Vein endothelial cell (primary cell): ENCODE results near the gene PRAMEF10. TPM values are rescaled to one million over a fixed set of nuclear protein-coding genes. Genes with fewer than 3 reads are reported as not detected.

ENCODE experiments used
- small RNA-seq: library from RNA; depleted of rRNA; stranded (forward); fragments of <200 nt; gene quantifications from one replicate; pipeline ENCODE3, GENCODE V24; 2012
- total RNA-seq: library from RNA; depleted of rRNA; stranded (reverse); fragments of >200 nt; gene quantifications from 2 replicates; pipeline ENCODE4 v1.2.3, GENCODE V29; 2012

The PRAMEF10 gene, protein sequence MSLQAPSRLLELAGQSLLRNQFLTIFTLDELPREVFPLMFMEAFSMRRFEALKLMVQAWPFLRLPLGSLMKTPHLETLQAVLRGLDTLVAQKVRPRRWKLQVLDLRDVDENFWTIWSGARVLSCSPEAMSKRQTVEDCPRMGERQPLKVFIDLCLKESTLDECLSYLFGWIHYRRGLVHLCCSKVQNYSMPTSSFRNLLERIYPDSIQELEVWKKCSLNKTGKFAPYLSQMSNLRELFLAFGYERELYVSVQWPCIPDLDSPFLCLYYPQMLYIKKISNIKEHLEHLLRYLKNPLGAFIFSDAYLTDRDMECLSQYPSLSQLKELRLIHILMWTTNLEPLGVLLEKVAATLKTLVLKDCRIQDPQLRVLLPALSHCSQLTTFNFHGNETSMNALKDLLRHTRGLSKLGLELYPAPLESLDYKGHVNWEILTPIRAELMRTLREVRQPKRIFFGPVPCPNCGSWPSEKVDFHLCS
- not detected in 2 replicates for total RNA-seq

DNA sequence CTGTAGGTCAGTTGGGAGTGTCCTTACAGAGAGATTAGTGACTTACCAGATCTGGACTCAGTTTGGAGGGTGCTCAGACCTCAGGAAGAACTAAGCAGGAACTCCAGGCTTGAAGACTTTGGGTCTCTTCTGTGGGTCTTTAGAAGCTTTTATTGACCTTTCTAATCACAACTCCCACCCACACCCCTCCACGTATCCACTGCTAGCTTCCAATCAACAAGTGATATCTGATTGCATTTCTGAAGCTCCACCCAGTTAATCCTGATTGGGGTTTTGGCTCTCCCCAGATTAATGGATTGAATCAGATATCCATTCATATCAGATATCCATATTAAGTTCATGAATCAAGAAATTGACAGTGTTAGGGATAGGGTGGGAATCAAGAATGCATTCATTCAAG, at the start of gene PRAMEF10:
Gene PRAMEF10, minus strand, starts transcription at position 101 of the 400 bp plus-strand sequence. CDS start 2,423 bp downstream, outside the sequence.

DNA sequence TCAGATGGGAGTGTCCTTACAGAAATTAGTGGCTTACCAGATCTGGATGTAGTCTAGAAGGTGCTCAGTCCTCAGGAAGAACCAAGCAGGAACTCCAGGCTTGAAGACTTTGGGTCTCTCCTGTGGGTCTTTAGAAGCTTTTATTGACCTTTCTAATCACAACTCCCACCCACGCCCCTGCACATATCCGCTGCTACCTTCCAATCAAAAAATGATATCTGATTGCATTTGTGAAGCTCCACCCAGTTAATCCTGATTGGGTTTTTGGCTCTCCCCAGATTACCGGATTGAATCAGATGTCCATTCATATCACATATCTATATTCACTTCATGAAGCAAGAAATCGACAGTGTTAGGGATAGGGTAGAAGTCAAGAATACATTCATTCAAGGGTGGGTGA, 49.4 kb upstream of the PRAMEF10 start, which contains the start of gene PRAMEF6:
Gene PRAMEF6, minus strand, starts transcription at position 101 of the 400 bp plus-strand sequence. CDS start 5,062 bp downstream, outside the sequence.

DNA sequence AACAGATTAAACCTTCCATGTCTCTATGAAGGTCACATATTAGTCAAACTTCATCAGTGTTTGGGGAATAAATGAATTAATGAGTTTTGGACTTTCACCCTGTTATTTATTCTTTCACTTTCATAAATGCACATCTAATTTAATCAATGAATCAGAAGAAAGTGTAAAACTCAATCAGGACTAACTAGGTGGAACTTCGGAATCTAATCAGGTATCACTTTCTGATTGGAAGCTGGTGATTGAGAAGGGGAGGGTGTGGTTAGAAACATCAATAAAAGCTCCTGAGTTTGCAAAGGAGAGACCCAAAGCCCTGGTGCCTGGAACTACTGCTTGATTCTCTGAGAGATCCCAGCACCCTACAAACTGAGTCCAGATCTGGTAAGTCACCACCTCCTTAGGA, 18.2 kb upstream of the PRAMEF10 start, which contains the start of gene PRAMEF7:
Gene PRAMEF7, plus strand, starts transcription at position 301 of the 400 bp plus-strand sequence. CDS start 1,083 bp downstream, outside the sequence.

DNA sequence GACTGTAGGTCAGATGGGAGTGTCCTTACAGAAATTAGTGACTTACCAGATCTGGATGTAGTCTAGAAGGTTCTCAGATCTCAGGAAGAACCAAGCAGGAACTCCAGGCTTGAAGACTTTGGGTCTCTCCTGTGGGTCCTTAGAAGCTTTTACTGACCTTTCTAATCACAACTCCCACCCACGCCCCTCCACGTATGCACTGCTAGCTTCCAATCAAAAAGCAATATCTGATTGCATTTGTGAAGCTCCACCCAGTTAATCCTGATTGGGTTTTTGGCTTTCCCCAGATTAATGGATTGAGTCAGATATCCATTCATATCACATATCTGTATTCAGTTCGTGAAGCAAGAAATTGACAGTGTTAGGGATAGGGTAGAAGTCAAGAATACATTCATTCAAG, 12.0 kb downstream of the PRAMEF10 start, which contains the start of gene PRAMEF4:
Gene PRAMEF4, minus strand, starts transcription at position 101 of the 400 bp plus-strand sequence. CDS start 2,807 bp downstream, outside the sequence.

DNA sequence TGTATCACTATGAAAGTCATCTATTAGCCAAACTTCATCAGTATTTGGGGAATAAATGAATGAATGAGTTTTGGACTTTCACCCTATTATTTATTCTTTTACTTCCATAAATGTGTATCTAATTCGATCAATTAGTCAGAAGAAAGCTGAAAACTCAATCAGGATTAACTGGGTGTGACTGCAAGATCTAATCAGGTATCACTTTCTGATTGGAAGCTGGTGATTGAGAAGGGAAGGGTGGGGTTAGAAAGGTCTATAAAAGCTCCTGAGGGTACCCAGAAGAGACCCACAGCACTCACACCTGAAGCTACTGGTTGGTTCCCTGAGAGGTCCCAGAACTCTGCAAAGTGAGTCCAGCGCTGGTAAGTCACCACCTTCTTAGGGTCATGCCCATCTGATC, 41.3 kb downstream of the PRAMEF10 start, which contains the start of gene PRAMEF2:
Gene PRAMEF2, plus strand, starts transcription at position 301 of the 400 bp plus-strand sequence. CDS start 1,924 bp downstream, outside the sequence.

DNA sequence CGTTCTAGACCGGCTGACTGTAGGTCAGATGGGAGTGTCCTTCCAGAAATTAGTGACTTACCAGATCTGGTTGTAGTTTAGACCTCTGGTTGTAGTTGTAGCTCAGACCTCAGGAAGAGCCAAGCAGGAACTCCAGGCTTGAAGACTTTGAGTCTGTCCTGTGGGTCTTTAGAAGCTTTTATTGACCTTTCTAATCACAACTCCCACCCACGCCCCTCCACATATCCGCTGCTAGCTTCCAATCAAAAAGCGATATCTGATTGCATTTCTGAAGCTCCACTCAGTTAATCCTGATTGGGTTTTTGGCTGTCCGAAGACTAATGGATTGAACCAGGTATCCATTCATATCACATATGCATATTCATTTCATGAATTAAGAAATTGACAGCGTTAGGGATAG, 49.5 kb downstream of the PRAMEF10 start, which contains the start of gene HNRNPCL1:
Gene HNRNPCL1, minus strand, starts transcription at position 101 of the 400 bp plus-strand sequence. CDS start 431 bp downstream, outside the sequence.

Small RNAs within 50 kb of the gene (small RNA-seq; reads per million reads assigned to genes)
- not detected for gene RNU6-1072P

Other genes with a start within 250 kb of the PRAMEF10 start
- gene AADACL3, start 182.2 kb downstream of the PRAMEF10 start, total RNA-seq, result not detected in 2 replicates
- gene CFAP107, start 152.1 kb downstream of the PRAMEF10 start, total RNA-seq, result not detected in 2 replicates
- not detected in 2 replicates for gene PRAMEF12, start 124.5 kb downstream of the PRAMEF10 start, total RNA-seq
- gene PRAMEF1, start 106.9 kb downstream of the PRAMEF10 start, total RNA-seq, result not detected in 2 replicates
- not detected in 2 replicates for gene PRAMEF11, start 66.9 kb downstream of the PRAMEF10 start, total RNA-seq
- not detected in 2 replicates for gene HNRNPCL1, start 49.5 kb downstream of the PRAMEF10 start, total RNA-seq
- not detected in 2 replicates for gene PRAMEF2, start 41.2 kb downstream of the PRAMEF10 start, total RNA-seq
- not detected in 2 replicates for gene PRAMEF4, start 12.1 kb downstream of the PRAMEF10 start, total RNA-seq
- gene PRAMEF7, start 18.3 kb upstream of the PRAMEF10 start, total RNA-seq, result not detected in 2 replicates
- gene PRAMEF6, start 49.3 kb upstream of the PRAMEF10 start, total RNA-seq, result not detected in 2 replicates
- gene PRAMEF27, start 158.3 kb upstream of the PRAMEF10 start, total RNA-seq, result not detected in 2 replicates
- gene HNRNPCL3, start 162.5 kb upstream of the PRAMEF10 start, total RNA-seq, result not detected in 2 replicates
- gene PRAMEF25, start 172.5 kb upstream of the PRAMEF10 start, total RNA-seq, result not detected in 2 replicates
- gene HNRNPCL2, start 218.6 kb upstream of the PRAMEF10 start, total RNA-seq, result not detected in 2 replicates